OCI-LY3 (cell line): Measurements from ENCODE around the gene UBE3B.

ENCODE experiments used
- H2AFZ ChIP-seq: fragments of 200-600, 300-600 bp; shearing (Covaris generic); 2 replicates; pipeline ENCODE4 v1.6.0; 2014; ENCODE audit warnings: antibody characterized with exemption, low read depth, low read length
- H3K27ac ChIP-seq: fragments of 200-600, 300-600 bp; sonication (generic); 2 replicates; pipeline ENCODE4 v1.5.1; 2014; ENCODE audit warnings: mild to moderate bottlenecking, low read length, moderate library complexity, mixed read lengths
- H3K27me3 ChIP-seq: fragments of 200-600, 300-600 bp; sonication (generic); 2 replicates; pipeline ENCODE4 v1.6.1; 2014; ENCODE audit warnings: low read depth, low read length, mixed read lengths
- H3K36me3 ChIP-seq: fragments of 200-600, 300-600 bp; sonication (generic); replicated peaks from 2 replicates; pipeline ENCODE3; 2014; ENCODE audit warnings: low read depth, low read length, mixed read lengths
- H3K4me1 ChIP-seq: fragments of 300-600, 200-600 bp; sonication (generic); 2 replicates; pipeline ENCODE4 v1.6.1; 2014; ENCODE audit warnings: low read length, mixed read lengths
- H3K4me2 ChIP-seq: fragments of 200-600, 300-600 bp; sonication (generic); 2 replicates; pipeline ENCODE4 v1.6.1; 2014; ENCODE audit warnings: low read length, mixed read lengths
- H3K4me3 ChIP-seq: fragments of 300-600, 200-600 bp; sonication (generic); 2 replicates; pipeline ENCODE4 v1.5.1; 2014; ENCODE audit warnings: antibody characterized with exemption, mild to moderate bottlenecking, low read length, moderate library complexity
- H3K79me2 ChIP-seq: fragments of 300-600, 200-600 bp; shearing (Covaris generic); 2 replicates; pipeline ENCODE4 v1.6.1; 2014; ENCODE audit warnings: mild to moderate bottlenecking, low read length, mixed read lengths
- H3K9ac ChIP-seq: fragments of 300-600, 200-600 bp; shearing (Covaris generic); 2 replicates; pipeline ENCODE4 v1.6.0; 2014; ENCODE audit warnings: mild to moderate bottlenecking, low read length, moderate library complexity
- H3K9me3 ChIP-seq: fragments of 200-600, 300-600 bp; shearing (Covaris generic); 2 replicates; pipeline ENCODE4 v1.6.1; 2014; ENCODE audit warnings: low read length, mixed read lengths; ENCODE audit not compliant: insufficient read depth
- H4K20me1 ChIP-seq: fragments of 200-600, 300-600 bp; sonication (generic); 2 replicates; pipeline ENCODE4 v1.6.1; 2016; ENCODE audit warnings: low read length, mixed read lengths; ENCODE audit not compliant: insufficient read depth
- EZH2phosphoT487 ChIP-seq: fragments of 200-600 bp; shearing (Covaris generic); IDR thresholded peaks from 2 replicates; pipeline ENCODE4 v1.6.1; 2018; ENCODE audit warnings: antibody characterized with exemption, mixed run types, low read depth
- TF ChIP-seq, protein P1 (sequence below): fragments of 200-600, 300-600 bp; sonication (generic); IDR thresholded peaks from 2 replicates; pipeline ENCODE4 v1.5.1; 2014; ENCODE audit warnings: antibody characterized with exemption, low read length, low read depth

The UBE3B gene

DNA sequence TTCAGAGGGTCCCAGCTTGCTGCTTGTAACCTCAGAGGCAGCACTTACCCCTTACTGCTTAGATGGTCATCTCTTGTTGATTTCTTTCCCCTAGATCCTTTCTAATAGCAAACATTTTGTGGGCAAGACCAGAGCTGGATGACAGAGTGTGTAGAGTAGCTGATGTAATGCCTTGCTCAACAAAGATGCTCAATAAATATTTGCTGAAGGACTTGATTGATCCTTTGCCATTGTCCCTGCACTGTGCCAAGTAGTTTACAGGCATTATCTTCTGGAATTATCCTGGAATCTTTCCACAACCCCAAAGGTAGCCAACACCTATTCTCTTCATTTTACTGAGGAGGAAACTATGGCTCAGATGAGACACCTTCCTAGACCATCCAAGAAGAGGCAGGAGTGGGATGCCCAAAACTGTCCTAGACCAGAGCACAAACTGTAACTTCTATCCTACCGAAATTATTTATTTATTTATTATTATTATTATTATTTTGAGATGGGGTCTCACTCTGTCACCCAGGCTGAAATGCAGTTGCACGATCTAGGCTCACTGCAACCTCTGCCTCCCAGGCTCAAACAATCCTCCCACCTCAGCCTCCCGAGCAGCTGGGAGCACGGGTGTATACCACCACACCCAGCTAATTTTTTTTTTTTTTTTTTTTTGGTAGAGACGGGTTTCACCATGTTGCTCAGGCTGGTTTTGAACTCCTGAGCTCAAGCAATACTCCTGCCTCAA lies 94.5 kb downstream of the UBE3B start:
- Histone ChIP-seq H2AFZ (no peak overlapping the region), H3K4me2 (peak overlapping the region; percentile 90), H3K27ac (no peak overlapping the region), H3K9me3 (no peaks in the 10 kb centered on the region), H4K20me1 (no peaks in the 10 kb centered on the region), H3K36me3 (peaks cover 36% of the 10 kb centered on the region), H3K79me2 (peaks cover 21% of the 10 kb centered on the region), H3K27me3 (no peaks in the 10 kb centered on the region), H3K9ac (0 out of 2 replicates have a peak overlapping the region, but pooled peaks have one; percentile 85), H3K4me1 (peaks cover 15% of the 10 kb centered on the region), H3K4me3 (peak overlapping the region; percentile 100)
- TF ChIP-seq, protein P1, sequence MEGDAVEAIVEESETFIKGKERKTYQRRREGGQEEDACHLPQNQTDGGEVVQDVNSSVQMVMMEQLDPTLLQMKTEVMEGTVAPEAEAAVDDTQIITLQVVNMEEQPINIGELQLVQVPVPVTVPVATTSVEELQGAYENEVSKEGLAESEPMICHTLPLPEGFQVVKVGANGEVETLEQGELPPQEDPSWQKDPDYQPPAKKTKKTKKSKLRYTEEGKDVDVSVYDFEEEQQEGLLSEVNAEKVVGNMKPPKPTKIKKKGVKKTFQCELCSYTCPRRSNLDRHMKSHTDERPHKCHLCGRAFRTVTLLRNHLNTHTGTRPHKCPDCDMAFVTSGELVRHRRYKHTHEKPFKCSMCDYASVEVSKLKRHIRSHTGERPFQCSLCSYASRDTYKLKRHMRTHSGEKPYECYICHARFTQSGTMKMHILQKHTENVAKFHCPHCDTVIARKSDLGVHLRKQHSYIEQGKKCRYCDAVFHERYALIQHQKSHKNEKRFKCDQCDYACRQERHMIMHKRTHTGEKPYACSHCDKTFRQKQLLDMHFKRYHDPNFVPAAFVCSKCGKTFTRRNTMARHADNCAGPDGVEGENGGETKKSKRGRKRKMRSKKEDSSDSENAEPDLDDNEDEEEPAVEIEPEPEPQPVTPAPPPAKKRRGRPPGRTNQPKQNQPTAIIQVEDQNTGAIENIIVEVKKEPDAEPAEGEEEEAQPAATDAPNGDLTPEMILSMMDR, result no peak
- no peak for TF ChIP-seq EZH2phosphoT487

DNA sequence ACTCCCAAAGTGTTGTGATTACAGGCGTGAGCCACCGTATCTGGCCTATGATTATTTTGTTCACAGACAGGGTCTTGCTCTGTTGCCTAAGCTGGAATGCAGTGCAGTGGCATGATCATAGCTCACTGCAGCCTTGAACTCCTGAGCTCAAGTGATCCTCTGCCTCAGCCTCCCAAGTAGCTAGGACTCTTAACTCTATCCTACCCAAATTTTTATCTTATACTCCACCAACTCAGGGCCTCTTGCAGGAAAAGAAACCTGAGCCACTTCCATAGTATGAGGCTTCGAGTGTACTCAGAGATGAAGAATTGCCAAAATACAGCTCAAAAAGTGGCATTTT lies 95.0 kb downstream of the UBE3B start:
- Histone ChIP-seq H3K9ac (peak overlapping the region; percentile 85), H3K36me3 (peaks cover 37% of the 10 kb centered on the region), H3K4me3 (peak overlapping the region; percentile 100), H3K4me2 (peak overlapping the region; percentile 90), H3K9me3 (no peaks in the 10 kb centered on the region), H4K20me1 (no peaks in the 10 kb centered on the region), H2AFZ (no peak overlapping the region), H3K27me3 (no peaks in the 10 kb centered on the region), H3K79me2 (peaks cover 21% of the 10 kb centered on the region), H3K27ac (peak overlapping the region; percentile 79), H3K4me1 (peaks cover 15% of the 10 kb centered on the region)
- TF ChIP-seq, protein P1, result no peak
- TF ChIP-seq EZH2phosphoT487, result no peak

DNA sequence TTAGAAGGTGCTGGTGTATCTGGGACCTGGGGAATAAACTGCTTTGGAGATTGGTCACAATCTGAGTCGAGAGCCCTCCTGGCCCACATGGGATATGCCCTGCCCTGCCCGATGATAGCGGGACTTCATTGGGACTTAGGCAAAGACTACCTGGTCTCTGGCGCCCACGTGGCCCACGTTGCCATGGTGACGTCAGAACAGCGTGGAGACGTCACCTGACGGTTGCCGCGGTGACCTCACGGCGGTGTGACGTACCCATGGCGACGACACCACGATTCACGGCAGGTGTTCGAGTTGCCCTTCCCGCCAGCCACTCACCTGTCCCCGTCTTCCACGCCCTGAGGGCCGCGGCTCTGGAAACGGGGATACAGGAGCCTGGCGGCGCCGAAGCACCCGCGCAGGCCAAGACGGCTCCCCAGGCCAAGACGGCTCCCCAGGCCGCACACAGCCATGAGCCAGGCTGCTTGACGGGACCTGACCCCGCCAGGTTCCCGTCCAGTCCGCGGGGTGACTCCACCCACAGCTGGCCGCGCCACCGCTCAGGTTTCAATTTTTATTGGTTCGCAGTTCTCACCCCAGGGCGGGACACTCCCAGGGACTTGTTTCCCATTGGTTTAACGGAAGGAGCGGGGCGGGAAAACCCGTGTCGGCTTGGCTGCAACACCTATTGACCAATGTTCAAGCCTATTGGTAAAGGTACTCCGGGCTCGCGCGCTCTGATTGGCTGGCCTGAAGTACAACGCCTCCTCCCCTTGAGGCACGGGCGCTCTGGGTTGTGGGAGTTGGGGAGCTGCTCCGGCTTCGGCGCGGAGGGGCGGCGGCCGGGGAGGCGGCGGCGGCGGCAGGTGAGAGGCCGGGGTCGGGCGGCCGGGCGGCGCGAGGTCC lies 95.8 kb downstream of the UBE3B start, which contains the start of the genes MMAB and MVK:
TSS of gene MMAB (minus strand) at position 476 of the 885 bp plus-strand sequence. CDS start at position 452, 24 bp downstream.
TSS of gene MVK (plus strand) at position 766 of the 885 bp plus-strand sequence. CDS start 1,029 bp downstream, outside the sequence.
- Histone ChIP-seq H3K4me1 (peaks cover 15% of the 10 kb centered on the region), H3K79me2 (peaks cover 21% of the 10 kb centered on the region), H3K9me3 (no peaks in the 10 kb centered on the region), H3K27ac (peak within 1 kb of the TSS; percentile 79), H3K4me3 (peak within 1 kb of the TSS; percentile 100), H2AFZ (peak within 1 kb of the TSS; percentile 66), H3K4me2 (peak within 1 kb of the TSS; percentile 100), H4K20me1 (no peaks in the 10 kb centered on the region), H3K9ac (peak within 1 kb of the TSS; percentile 97), H3K27me3 (no peaks in the 10 kb centered on the region), H3K36me3 (peaks cover 41% of the 10 kb centered on the region)
- TF ChIP-seq, protein P1, result no peak
- TF ChIP-seq EZH2phosphoT487, result no peak

DNA sequence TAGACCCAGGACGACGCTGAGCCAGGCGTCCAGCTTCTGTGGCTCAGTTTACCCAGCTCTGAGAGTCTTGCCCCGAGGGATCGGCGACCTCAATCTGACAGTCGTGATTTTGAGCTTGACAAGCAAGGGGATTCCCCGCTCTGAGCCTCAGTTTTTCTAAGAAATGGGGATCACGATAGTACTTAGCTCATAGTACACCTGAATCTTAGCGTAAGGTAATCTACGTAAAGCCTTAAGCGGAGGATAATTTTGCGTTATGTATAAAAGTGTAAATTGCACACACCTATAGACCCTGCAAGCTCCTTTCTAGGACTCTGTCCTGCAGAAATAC lies 96.4 kb downstream of the UBE3B start:
- Histone ChIP-seq H4K20me1 (no peaks in the 10 kb centered on the region), H3K27ac (peak overlapping the region; percentile 54), H3K9ac (peak overlapping the region; percentile 97), H3K36me3 (peaks cover 47% of the 10 kb centered on the region), H3K79me2 (peaks cover 21% of the 10 kb centered on the region), H3K4me3 (peak overlapping the region; percentile 100), H3K4me2 (peak overlapping the region; percentile 100), H2AFZ (peak overlapping the region; percentile 66), H3K27me3 (no peaks in the 10 kb centered on the region), H3K9me3 (no peaks in the 10 kb centered on the region), H3K4me1 (peaks cover 15% of the 10 kb centered on the region)
- TF ChIP-seq EZH2phosphoT487, result no peak
- TF ChIP-seq, protein P1, result no peak
